Endodermal cell (in vitro differentiated cells): Measurements from ENCODE around the gene SIRT7. TPM values are rescaled to one million over a fixed set of nuclear protein-coding genes. Genes with fewer than 3 reads are reported as not detected.
A peak's percentile ranks its signal among the peaks of the same experiment; 100 is the strongest.

Experiments
- DNase-seq: peaks from one replicate; pipeline ENCODE4 v3.0.0-alpha.2; 2017
- H3K27ac ChIP-seq: 2 replicates; pipeline ENCODE4 v1.5.1; 2013; ENCODE audit warnings: mild to moderate bottlenecking, low read depth, low read length, moderate library complexity
- H3K27me3 ChIP-seq: 2 replicates; pipeline ENCODE4 v1.6.1; 2013; ENCODE audit warnings: mild to moderate bottlenecking, low read length, moderate library complexity; ENCODE audit not compliant: insufficient read depth, control insufficient read depth, poor library complexity, severe bottlenecking
- H3K36me3 ChIP-seq: 2 replicates; pipeline ENCODE4 v1.7.0; 2013; ENCODE audit warnings: mild to moderate bottlenecking, low read length, moderate library complexity; ENCODE audit not compliant: control insufficient read depth, insufficient read depth
- H3K4me1 ChIP-seq: one replicate; pipeline ENCODE4 v1.7.0; 2013; ENCODE audit warnings: low read length; ENCODE audit not compliant: control insufficient read depth, insufficient read depth
- H3K4me3 ChIP-seq: 2 replicates; pipeline ENCODE4 v1.5.1; 2013; ENCODE audit warnings: mild to moderate bottlenecking, low read length, moderate library complexity
- H3K9ac ChIP-seq: 2 replicates; pipeline ENCODE4 v1.6.1; 2013; ENCODE audit warnings: mild to moderate bottlenecking, low read length, moderate library complexity; ENCODE audit not compliant: poor library complexity, severe bottlenecking; ENCODE audit errors: extremely low read depth
- H3K9me3 ChIP-seq: 2 replicates; pipeline ENCODE4 v1.6.1; 2013; ENCODE audit warnings: mild to moderate bottlenecking, low read length, moderate library complexity; ENCODE audit not compliant: control insufficient read depth
- H3K27ac Mint-ChIP-seq: 2 replicates; pipeline ENCODE4 v1.8.0; 2020; ENCODE audit warnings: mixed read lengths
- H3K27me3 Mint-ChIP-seq: 2 replicates; pipeline ENCODE4 v1.8.0; 2021; ENCODE audit warnings: mild to moderate bottlenecking, mixed read lengths; ENCODE audit not compliant: insufficient read depth
- H3K36me3 Mint-ChIP-seq: 2 replicates; pipeline ENCODE4 v1.8.0; 2020; ENCODE audit warnings: low read depth, mixed read lengths
- H3K4me1 Mint-ChIP-seq: 2 replicates; pipeline ENCODE4 v1.8.0; 2020; ENCODE audit warnings: mixed read lengths
- H3K4me3 Mint-ChIP-seq: 2 replicates; pipeline ENCODE4 v1.8.0; 2020; ENCODE audit warnings: mild to moderate bottlenecking, moderate library complexity, mixed read lengths
- H3K9me3 Mint-ChIP-seq: 2 replicates; pipeline ENCODE4 v1.8.0; 2020; ENCODE audit warnings: mild to moderate bottlenecking, mixed read lengths
- CTCF ChIP-seq: fragments of 200-600 bp; sonication (generic); conservative IDR thresholded peaks from 2 replicates; pipeline ENCODE4 v1.5.0; 2021; ENCODE audit warnings: antibody characterized with exemption, mild to moderate bottlenecking
- WGBS, 2 experiments: methylation state at CpG; one replicate each; pipeline versions ENCODE4 v1.1.5 to v1.1.7; 2013; ENCODE audit warnings: missing lambda C conversion rate in 2 of 2, mixed read lengths in 1 of 2; ENCODE audit not compliant: insufficient coverage in 1 of 2, insufficient read length in 1 of 2; 5-methylcytosine and 5-hydroxymethylcytosine counted together
- total RNA-seq, 2 donors: library from RNA; stranded (reverse); fragmentation: NEBNext Ultra II Directional in 1 of 2; extraction: Animal tissue kit (Norgen Biotek cat#: 25700) in 1 of 2; gene quantifications; 2 replicates in 1 of 2; 3 replicates in 1 of 2; pipeline ENCODE4 v1.2.1, GENCODE V29; 2021

Gene SIRT7
- total RNA-seq, 2 donors from 2014 or later: 21.8 to 22.1 TPM

GRCh38 chr17:81911969-81912368 is 6.0 kb downstream of the SIRT7 start:
- no peak overlapping the region for H3K27ac ChIP-seq
- 92 to 98% methylated on average over 16 to 19 of the region's 19 CpGs for WGBS, 2 experiments

GRCh38 chr17:81911277-81911961 is 6.6 kb downstream of the SIRT7 start, which contains the start of gene PCYT2:
TSS of gene PCYT2 (minus strand) at chr17:81911399. CDS start at chr17:81911355, 44 bp downstream.
- H3K9me3 ChIP-seq: no peaks in the 10 kb centered on the region
- H3K9me3 Mint-ChIP-seq: no peaks in the 10 kb centered on the region
- H3K27me3 Mint-ChIP-seq: no peaks in the 10 kb centered on the region
- peak within 1 kb of the TSS; percentile 43 for H3K9ac ChIP-seq
- no peaks in the 10 kb centered on the region for H3K27me3 ChIP-seq
- H3K27ac Mint-ChIP-seq: peak within 1 kb of the TSS; percentile 95
- peak; percentile 47 for TF ChIP-seq CTCF
- WGBS, 2 experiments: 11 to 72% methylated on average over 10 to 69 of the region's 84 CpGs
- peaks cover 35% of the 10 kb centered on the region for H3K36me3 Mint-ChIP-seq
- H3K27ac ChIP-seq: peak within 1 kb of the TSS; percentile 16
- H3K4me3 ChIP-seq: peak within 1 kb of the TSS; percentile 88
- peaks cover 71% of the 10 kb centered on the region for H3K36me3 ChIP-seq
- peaks cover 4% of the 10 kb centered on the region for H3K4me1 Mint-ChIP-seq
- peak within 1 kb of the TSS; percentile 81 for H3K4me3 Mint-ChIP-seq
- peaks cover 8% of the 10 kb centered on the region for H3K4me1 ChIP-seq
- peak; percentile 99 for DNase-seq

More at GRCh38 chr17:81911969-81912368, 6.0 kb downstream of the SIRT7 start:
- Mint-ChIP-seq H3K4me1 (peaks cover 7% of the 10 kb centered on the region), H3K27me3 (no peaks in the 10 kb centered on the region), H3K9me3 (no peaks in the 10 kb centered on the region), H3K36me3 (peaks cover 34% of the 10 kb centered on the region), H3K27ac (peak overlapping the region; percentile 52), H3K4me3 (peak overlapping the region; percentile 81)
- H3K9ac ChIP-seq: no peak overlapping the region
- TF ChIP-seq CTCF: no peak
- no peaks in the 10 kb centered on the region for H3K9me3 ChIP-seq
- H3K36me3 ChIP-seq: peaks cover 67% of the 10 kb centered on the region
- H3K4me1 ChIP-seq: peaks cover 10% of the 10 kb centered on the region
- no peak overlapping the region for H3K4me3 ChIP-seq
- DNase-seq: no peak
- H3K27me3 ChIP-seq: no peaks in the 10 kb centered on the region

- no peaks in the 10 kb centered on the region for H3K27me3 ChIP-seq
- peak overlapping the region; percentile 88 for H3K4me3 ChIP-seq
- 0% methylated on average over 12 to 55 of the region's 55 CpGs for WGBS, 2 experiments
- peak overlapping the region; percentile 16 for H3K27ac ChIP-seq
- no peaks in the 10 kb centered on the region for H3K9me3 ChIP-seq
- peak overlapping the region; percentile 95 for H3K27ac Mint-ChIP-seq
- peaks cover 4% of the 10 kb centered on the region for H3K4me1 Mint-ChIP-seq
- TF ChIP-seq CTCF: no peak
- peaks cover 72% of the 10 kb centered on the region for H3K36me3 ChIP-seq
- peaks cover 32% of the 10 kb centered on the region for H3K36me3 Mint-ChIP-seq
- no peaks in the 10 kb centered on the region for H3K9me3 Mint-ChIP-seq
- peak; percentile 74 for DNase-seq
- no peaks in the 10 kb centered on the region for H3K27me3 Mint-ChIP-seq
- peak overlapping the region; percentile 81 for H3K4me3 Mint-ChIP-seq
- H3K4me1 ChIP-seq: peaks cover 8% of the 10 kb centered on the region
- H3K9ac ChIP-seq: peak overlapping the region; percentile 43
These were observed 7.1 kb downstream of the SIRT7 start for GRCh38 chr17:81910840-81911276.
